Measurements from ENCODE around the gene NAA60.

DNA sequence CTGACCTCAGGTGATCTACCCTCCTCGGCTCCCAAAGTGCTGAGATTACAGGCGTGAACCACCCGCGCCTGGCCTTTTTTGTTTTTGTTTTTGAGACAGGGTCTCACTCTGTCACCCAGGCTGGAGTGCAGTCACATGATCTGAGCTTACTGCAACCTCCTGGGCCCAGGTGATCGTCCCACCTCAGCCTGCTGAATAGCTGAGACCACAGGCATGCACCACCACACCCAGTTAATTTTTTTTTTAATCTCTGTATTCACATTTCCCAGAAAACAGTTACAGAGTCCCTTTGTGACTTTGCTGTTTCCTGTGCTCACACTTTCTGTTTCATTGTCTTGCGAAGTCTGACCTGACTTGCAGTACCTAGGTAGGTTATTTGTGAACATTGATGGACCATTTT lies 60.0 kb downstream of the NAA60 start:
- TF ChIP-seq, protein P1, sequence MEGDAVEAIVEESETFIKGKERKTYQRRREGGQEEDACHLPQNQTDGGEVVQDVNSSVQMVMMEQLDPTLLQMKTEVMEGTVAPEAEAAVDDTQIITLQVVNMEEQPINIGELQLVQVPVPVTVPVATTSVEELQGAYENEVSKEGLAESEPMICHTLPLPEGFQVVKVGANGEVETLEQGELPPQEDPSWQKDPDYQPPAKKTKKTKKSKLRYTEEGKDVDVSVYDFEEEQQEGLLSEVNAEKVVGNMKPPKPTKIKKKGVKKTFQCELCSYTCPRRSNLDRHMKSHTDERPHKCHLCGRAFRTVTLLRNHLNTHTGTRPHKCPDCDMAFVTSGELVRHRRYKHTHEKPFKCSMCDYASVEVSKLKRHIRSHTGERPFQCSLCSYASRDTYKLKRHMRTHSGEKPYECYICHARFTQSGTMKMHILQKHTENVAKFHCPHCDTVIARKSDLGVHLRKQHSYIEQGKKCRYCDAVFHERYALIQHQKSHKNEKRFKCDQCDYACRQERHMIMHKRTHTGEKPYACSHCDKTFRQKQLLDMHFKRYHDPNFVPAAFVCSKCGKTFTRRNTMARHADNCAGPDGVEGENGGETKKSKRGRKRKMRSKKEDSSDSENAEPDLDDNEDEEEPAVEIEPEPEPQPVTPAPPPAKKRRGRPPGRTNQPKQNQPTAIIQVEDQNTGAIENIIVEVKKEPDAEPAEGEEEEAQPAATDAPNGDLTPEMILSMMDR (IDR thresholded peaks at IDR 0.05) = no peak
- no peak for TF ChIP-seq POLR2A (IDR thresholded peaks at IDR 0.05)

All from Peyer's patch (tissue), 4 donors.